Nephron progenitor cell (in vitro differentiated cells): Measurements from ENCODE around the gene ARMH4.

ENCODE experiments used
- DNase-seq: peaks from one replicate; pipeline ENCODE4 v3.0.0; 2021
- H3K27ac Mint-ChIP-seq: 2 replicates; pipeline ENCODE4 v1.8.0; 2021; ENCODE audit warnings: mild to moderate bottlenecking, moderate library complexity, mixed read lengths
- H3K27me3 Mint-ChIP-seq: 2 replicates; pipeline ENCODE4 v1.8.0; 2021; ENCODE audit warnings: mild to moderate bottlenecking, low read depth, mixed read lengths; ENCODE audit not compliant: poor library complexity
- H3K36me3 Mint-ChIP-seq: 2 replicates; pipeline ENCODE4 v1.8.0; 2021; ENCODE audit warnings: low read depth, mixed read lengths
- H3K4me1 Mint-ChIP-seq: 2 replicates; pipeline ENCODE4 v1.8.0; 2021; ENCODE audit warnings: mixed read lengths
- H3K4me3 Mint-ChIP-seq: 2 replicates; pipeline ENCODE4 v1.8.0; 2021; ENCODE audit warnings: mild to moderate bottlenecking, moderate library complexity, mixed read lengths
- H3K9me3 Mint-ChIP-seq: 2 replicates; pipeline ENCODE4 v1.8.0; 2021; ENCODE audit warnings: mild to moderate bottlenecking, moderate library complexity, mixed read lengths
- TF ChIP-seq, protein P1 (sequence below): fragments of 200-600 bp; sonication (generic); IDR thresholded peaks from 2 replicates; pipeline ENCODE4 v1.5.0; 2021; ENCODE audit warnings: antibody characterized with exemption

Gene ARMH4

DNA sequence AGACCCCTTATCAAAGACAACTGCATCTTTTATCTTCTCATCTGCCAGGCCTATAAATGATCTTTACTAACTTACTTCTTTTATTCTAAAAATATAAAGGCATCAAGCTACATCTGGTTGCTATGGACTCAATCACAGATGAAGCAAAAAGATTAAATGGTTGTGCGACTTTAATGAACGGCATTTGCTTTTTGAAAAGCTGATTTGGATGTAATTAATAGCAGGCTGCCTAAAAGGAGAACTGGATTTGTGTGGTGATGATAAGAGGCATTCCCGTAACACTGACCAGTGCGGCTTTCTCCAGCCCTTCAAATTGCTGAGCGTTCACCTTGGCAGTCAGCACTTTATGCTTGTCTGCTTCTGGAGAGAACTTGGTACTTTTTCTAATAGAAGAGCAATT lies 103.8 kb downstream of the ARMH4 start:
- Mint-ChIP-seq H3K4me1 (peaks cover 5% of the 10 kb centered on the region), H3K36me3 (no peaks in the 10 kb centered on the region), H3K27ac (peak overlapping the region; percentile 12), H3K4me3 (no peak overlapping the region), H3K27me3 (no peaks in the 10 kb centered on the region), H3K9me3 (peaks cover 11% of the 10 kb centered on the region)
- DNase-seq = no peak
- TF ChIP-seq, protein P1, sequence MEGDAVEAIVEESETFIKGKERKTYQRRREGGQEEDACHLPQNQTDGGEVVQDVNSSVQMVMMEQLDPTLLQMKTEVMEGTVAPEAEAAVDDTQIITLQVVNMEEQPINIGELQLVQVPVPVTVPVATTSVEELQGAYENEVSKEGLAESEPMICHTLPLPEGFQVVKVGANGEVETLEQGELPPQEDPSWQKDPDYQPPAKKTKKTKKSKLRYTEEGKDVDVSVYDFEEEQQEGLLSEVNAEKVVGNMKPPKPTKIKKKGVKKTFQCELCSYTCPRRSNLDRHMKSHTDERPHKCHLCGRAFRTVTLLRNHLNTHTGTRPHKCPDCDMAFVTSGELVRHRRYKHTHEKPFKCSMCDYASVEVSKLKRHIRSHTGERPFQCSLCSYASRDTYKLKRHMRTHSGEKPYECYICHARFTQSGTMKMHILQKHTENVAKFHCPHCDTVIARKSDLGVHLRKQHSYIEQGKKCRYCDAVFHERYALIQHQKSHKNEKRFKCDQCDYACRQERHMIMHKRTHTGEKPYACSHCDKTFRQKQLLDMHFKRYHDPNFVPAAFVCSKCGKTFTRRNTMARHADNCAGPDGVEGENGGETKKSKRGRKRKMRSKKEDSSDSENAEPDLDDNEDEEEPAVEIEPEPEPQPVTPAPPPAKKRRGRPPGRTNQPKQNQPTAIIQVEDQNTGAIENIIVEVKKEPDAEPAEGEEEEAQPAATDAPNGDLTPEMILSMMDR = no peak

DNA sequence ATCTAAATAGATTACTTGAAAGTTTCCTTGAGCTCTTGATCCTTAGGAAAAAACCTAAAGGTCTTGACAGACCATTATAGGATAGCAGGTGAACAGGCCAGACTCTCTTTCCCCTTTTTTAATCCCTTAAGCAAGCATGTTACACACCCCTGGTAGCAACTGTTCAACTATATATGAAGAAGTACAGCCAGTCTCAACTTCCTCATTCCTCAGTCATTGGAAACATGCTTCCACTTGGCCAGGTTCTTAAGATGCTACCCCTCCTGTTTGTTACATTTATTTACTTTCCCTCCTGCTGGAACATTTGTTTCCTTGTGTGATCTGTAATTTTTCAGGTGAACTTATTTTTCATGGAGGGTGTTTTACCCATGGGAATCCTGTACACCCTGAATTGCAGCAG lies 124.1 kb downstream of the ARMH4 start:
- Mint-ChIP-seq H3K27ac (no peak overlapping the region), H3K9me3 (no peaks in the 10 kb centered on the region), H3K4me3 (no peak overlapping the region), H3K27me3 (no peaks in the 10 kb centered on the region), H3K4me1 (no peaks in the 10 kb centered on the region), H3K36me3 (no peaks in the 10 kb centered on the region)
- DNase-seq = no peak
- TF ChIP-seq, protein P1 = no peak

DNA sequence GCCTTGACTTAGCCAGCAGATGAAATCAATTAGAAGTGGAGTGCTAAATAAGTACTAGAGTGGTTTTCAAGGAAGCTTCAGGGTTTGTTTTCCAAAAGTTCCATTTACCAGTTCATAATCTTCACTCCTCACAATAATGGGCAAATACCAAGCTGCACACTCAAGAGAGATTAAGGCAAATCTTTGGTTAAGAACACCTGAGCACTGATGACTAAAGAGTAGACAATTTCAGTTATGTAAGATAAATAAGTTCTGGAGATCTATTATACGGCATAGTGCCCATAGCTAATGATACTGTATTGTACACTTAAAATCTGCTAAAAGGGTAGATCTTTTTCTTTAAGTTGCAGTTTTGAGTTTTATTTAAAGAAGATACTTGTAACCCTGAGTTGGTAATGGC lies 125.0 kb downstream of the ARMH4 start:
- Mint-ChIP-seq H3K4me1 (no peaks in the 10 kb centered on the region), H3K4me3 (no peak overlapping the region), H3K27ac (no peak overlapping the region), H3K27me3 (no peaks in the 10 kb centered on the region), H3K36me3 (no peaks in the 10 kb centered on the region), H3K9me3 (no peaks in the 10 kb centered on the region)
- TF ChIP-seq, protein P1 = no peak
- DNase-seq = no peak

DNA sequence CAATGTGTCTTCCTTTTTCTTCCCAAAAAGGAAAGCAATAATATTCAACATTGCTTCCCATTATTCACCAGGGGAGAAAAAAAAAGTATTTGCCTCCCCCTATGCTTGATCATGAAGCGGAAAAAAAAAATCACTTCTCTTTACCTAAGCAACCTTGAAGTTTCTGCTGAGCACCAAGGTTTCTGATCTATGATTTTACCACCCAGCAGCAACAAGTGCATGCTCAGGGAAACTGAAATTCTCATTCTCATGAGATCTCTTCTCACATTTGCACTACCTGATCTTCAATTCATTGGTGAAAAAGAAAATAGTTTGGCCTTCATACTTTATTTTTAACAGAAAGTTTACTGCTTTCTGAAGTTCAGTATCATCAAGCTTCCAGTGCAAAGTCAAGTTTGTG lies 125.8 kb downstream of the ARMH4 start:
- H3K27me3 Mint-ChIP-seq = no peaks in the 10 kb centered on the region
- H3K4me3 Mint-ChIP-seq = no peak overlapping the region
- H3K36me3 Mint-ChIP-seq = no peaks in the 10 kb centered on the region
- H3K9me3 Mint-ChIP-seq = no peaks in the 10 kb centered on the region
- TF ChIP-seq, protein P1 = no peak
- no peaks in the 10 kb centered on the region for H3K4me1 Mint-ChIP-seq
- no peak for DNase-seq
- no peak overlapping the region for H3K27ac Mint-ChIP-seq

DNA sequence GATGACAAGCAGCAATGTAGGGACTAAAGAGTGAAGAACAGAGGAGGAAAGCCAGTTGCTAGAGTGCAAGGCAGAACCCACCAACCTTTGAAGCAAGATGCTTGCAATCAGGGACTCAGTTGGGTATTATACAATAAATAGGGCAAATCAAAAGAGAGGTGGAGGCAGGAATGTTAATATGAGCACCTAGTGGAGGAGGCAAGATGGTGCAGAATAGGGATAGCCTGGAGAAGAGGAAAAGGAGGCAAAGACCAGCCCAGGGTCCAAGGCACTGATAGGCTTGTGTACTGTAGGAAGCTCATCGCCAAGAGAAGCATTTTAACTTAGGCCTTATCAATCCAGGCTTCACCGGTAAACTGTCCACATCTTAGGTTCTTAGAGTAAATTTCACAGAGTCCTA lies 137.2 kb downstream of the ARMH4 start:
- peaks cover 6% of the 10 kb centered on the region for H3K4me1 Mint-ChIP-seq
- H3K36me3 Mint-ChIP-seq = no peaks in the 10 kb centered on the region
- H3K9me3 Mint-ChIP-seq = no peaks in the 10 kb centered on the region
- no peak overlapping the region for H3K4me3 Mint-ChIP-seq
- DNase-seq = no peak
- H3K27ac Mint-ChIP-seq = no peak overlapping the region
- peaks cover 4% of the 10 kb centered on the region for H3K27me3 Mint-ChIP-seq
- TF ChIP-seq, protein P1 = no peak

DNA sequence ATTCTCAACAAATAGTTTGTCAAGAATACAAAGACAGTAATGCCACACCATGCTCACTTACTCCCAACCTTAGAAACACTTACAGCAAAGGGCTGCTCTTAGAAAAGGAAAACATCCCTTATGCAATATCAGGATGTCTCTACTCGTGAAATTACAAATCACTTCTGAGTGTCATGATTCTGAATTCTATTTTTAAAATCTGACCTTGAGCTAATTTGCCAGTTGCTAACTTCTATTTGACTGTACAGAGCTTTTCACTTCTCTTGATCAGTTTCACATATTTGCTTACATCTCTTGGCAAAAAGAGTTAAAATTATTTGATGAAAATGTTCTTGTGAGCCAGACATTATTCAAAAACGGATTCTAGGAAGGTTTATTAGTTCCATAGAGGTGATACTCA lies 149.4 kb downstream of the ARMH4 start:
- H3K27ac Mint-ChIP-seq = no peak overlapping the region
- H3K27me3 Mint-ChIP-seq = peaks cover 6% of the 10 kb centered on the region
- H3K4me3 Mint-ChIP-seq = no peak overlapping the region
- TF ChIP-seq, protein P1 = no peak
- no peaks in the 10 kb centered on the region for H3K9me3 Mint-ChIP-seq
- no peak for DNase-seq
- peaks cover 6% of the 10 kb centered on the region for H3K4me1 Mint-ChIP-seq
- H3K36me3 Mint-ChIP-seq = no peaks in the 10 kb centered on the region
